ENCODE measurements around the gene CERK. TPM values are rescaled to one million over a fixed set of nuclear protein-coding genes. Genes with fewer than 3 reads are reported as not detected.

The CERK gene
- total RNA-seq: 79.0 and 97.0 TPM in 2 replicates

GRCh38 chr22:46737976-46738646, at the start of gene CERK:
CERK (minus strand) TSS chr22:46738252; CDS start chr22:46738148, 104 bp downstream.

GRCh38 chr22:46762238-46763050, 24.4 kb upstream of the CERK start, which contains the start of gene TBC1D22A:
TBC1D22A (plus strand) TSS chr22:46762650; CDS start chr22:46762787, 137 bp downstream.

Other genes starting within 250 kb of the CERK start
- 0.09 and 0.38 TPM in 2 replicates for gene CELSR1, start 200.6 kb downstream of the CERK start, total RNA-seq
- 12.3 and 12.8 TPM in 2 replicates for gene GRAMD4, start 117.9 kb downstream of the CERK start, total RNA-seq
- 15.5 and 16.1 TPM in 2 replicates for gene TBC1D22A, start 24.4 kb upstream of the CERK start, total RNA-seq

All from endothelial cell of coronary artery (primary cell).